HepG2 (cell line): ENCODE measurements around the gene TAS2R4. TPM values are rescaled to one million over a fixed set of nuclear protein-coding genes. Genes with fewer than 3 reads are reported as not detected.
A peak's percentile ranks its signal among the peaks of the same experiment; 100 is the strongest.

ENCODE experiments used
- AGO2 ChIP-seq: fragments of 200-400 bp; formaldehyde crosslinking; optimal IDR thresholded peaks from 2 replicates; pipeline ENCODE3; 2017; ENCODE audit warnings: mild to moderate bottlenecking, low read depth, low read length, moderate library complexity
- CREM ChIP-seq, 2 experiments: sonication (generic) in 1 of 2; formaldehyde crosslinking in 1 of 2; IDR thresholded peaks; 2 replicates each; pipeline versions ENCODE4 v1.4.0 to v1.6.1; 2016 to 2020; ENCODE audit warnings: antibody characterized with exemption in 1 of 2, mild to moderate bottlenecking in 1 of 2, missing genetic modification reagents in 1 of 2
- FLYWCH1 ChIP-seq: sonication (generic); formaldehyde crosslinking; IDR thresholded peaks from 2 replicates; pipeline ENCODE4 v1.8.1; 2023; ENCODE audit warnings: mild to moderate bottlenecking, missing genetic modification reagents
- HDAC6 ChIP-seq: fragments of 200-600 bp; sonication (generic); IDR thresholded peaks from 2 replicates; pipeline ENCODE4 v1.7.0; 2017; ENCODE audit warnings: mild to moderate bottlenecking, antibody characterized with exemption, low read length, low read depth
- NFE2 ChIP-seq: sonication (generic); formaldehyde crosslinking; IDR thresholded peaks from 2 replicates; pipeline ENCODE4 v1.4.0; 2020; ENCODE audit warnings: missing genetic modification reagents
- NKX3-1 ChIP-seq: sonication (generic); formaldehyde crosslinking; IDR thresholded peaks from 2 replicates; pipeline ENCODE4 v1.5.0; 2020; ENCODE audit warnings: missing genetic modification reagents
- PCBP1 ChIP-seq: fragments of 200-400 bp; formaldehyde crosslinking; IDR thresholded peaks from 2 replicates; pipeline ENCODE4 v1.6.1; 2017; ENCODE audit warnings: mild to moderate bottlenecking, low read depth, low read length, borderline replicate concordance
- ZEB1 ChIP-seq: IDR thresholded peaks from 2 replicates; pipeline ENCODE4 v1.6.1; 2012; ENCODE audit warnings: mild to moderate bottlenecking, low read depth, inconsistent platforms; ENCODE audit not compliant: insufficient replicate concordance
- ZNF138 ChIP-seq: sonication (generic); formaldehyde crosslinking; IDR thresholded peaks from 2 replicates; pipeline ENCODE4 v1.5.0; 2020; ENCODE audit warnings: mild to moderate bottlenecking, low read depth, missing genetic modification reagents
- ZNF383 ChIP-seq: sonication (generic); formaldehyde crosslinking; IDR thresholded peaks from 2 replicates; pipeline ENCODE4 v1.4.0; 2020; ENCODE audit warnings: missing genetic modification reagents, mild to moderate bottlenecking, borderline replicate concordance
- ZNF557 ChIP-seq: sonication (generic); formaldehyde crosslinking; IDR thresholded peaks from 2 replicates; pipeline ENCODE4 v1.4.0; 2020; ENCODE audit warnings: missing genetic modification reagents
- ZNF672 ChIP-seq: sonication (generic); formaldehyde crosslinking; IDR thresholded peaks from 2 replicates; pipeline ENCODE4 v1.8.1; 2022; ENCODE audit warnings: missing genetic modification reagents
- ZNF678 ChIP-seq: sonication (generic); formaldehyde crosslinking; IDR thresholded peaks from 2 replicates; pipeline ENCODE4 v1.4.0; 2020; ENCODE audit warnings: mild to moderate bottlenecking, missing genetic modification reagents
- ZNF703 ChIP-seq: sonication (generic); formaldehyde crosslinking; IDR thresholded peaks from 2 replicates; pipeline ENCODE4 v1.5.1; 2020; ENCODE audit warnings: missing genetic modification reagents, mild to moderate bottlenecking, moderate library complexity, borderline replicate concordance
- ZNF776 ChIP-seq: sonication (generic); formaldehyde crosslinking; IDR thresholded peaks from 2 replicates; pipeline ENCODE4 v1.4.0; 2020; ENCODE audit warnings: mild to moderate bottlenecking, missing genetic modification reagents
- polyA plus RNA-seq, 8 experiments: library from polyadenylated mRNA; depleted of rRNA in 3 of 8; stranded (reverse) in 7 of 8; unstranded in 1 of 8; fragments of >200 nt; fragmentation: Illumina TruSeq in 4 of 8; extraction: Trizol in 4 of 8; gene quantifications; 2 replicates each; pipeline versions ENCODE4 v1.2.1 to v1.2.3, GENCODE V29; 2011 to 2016; ENCODE audit warnings: low read depth in 4 of 8, missing spikeins in 1 of 8, mixed read lengths in 1 of 8; ENCODE audit not compliant: insufficient read depth in 1 of 8
- total RNA-seq, 5 experiments: library from RNA; depleted of rRNA; stranded (reverse); fragments of >200 nt; fragmentation: Illumina TruSeq; extraction: Trizol; gene quantifications; 2 replicates each; pipeline ENCODE4 v1.2.3, GENCODE V29; 2016; ENCODE audit warnings: low read depth in 1 of 5
- TF ChIP-seq, protein P1 (sequence below): sonication (generic); formaldehyde crosslinking; IDR thresholded peaks from 2 replicates; pipeline ENCODE4 v1.5.1; 2020; ENCODE audit warnings: missing genetic modification reagents, mild to moderate bottlenecking, borderline replicate concordance
- TF ChIP-seq, protein P2 (sequence below): sonication (generic); formaldehyde crosslinking; IDR thresholded peaks from 2 replicates; pipeline ENCODE4 v1.5.1; 2020; ENCODE audit warnings: missing genetic modification reagents, mild to moderate bottlenecking, borderline replicate concordance
- TF ChIP-seq, protein P3 (sequence below): IDR thresholded peaks from 2 replicates; pipeline ENCODE4 v1.6.1; 2016; ENCODE audit warnings: low read depth, missing genetic modification reagents, missing compliant biosample characterization
- TF ChIP-seq, protein P4 (sequence below): sonication (generic); formaldehyde crosslinking; IDR thresholded peaks from 2 replicates; pipeline ENCODE4 v1.4.0; 2020; ENCODE audit warnings: missing genetic modification reagents, borderline replicate concordance

The TAS2R4 gene
- total and polyA plus RNA-seq, 2 of the 13 experiments (the other 11 are each of a cell fraction or from before 2014, with no cell fraction given): 0.71 to 0.80 TPM

DNA sequence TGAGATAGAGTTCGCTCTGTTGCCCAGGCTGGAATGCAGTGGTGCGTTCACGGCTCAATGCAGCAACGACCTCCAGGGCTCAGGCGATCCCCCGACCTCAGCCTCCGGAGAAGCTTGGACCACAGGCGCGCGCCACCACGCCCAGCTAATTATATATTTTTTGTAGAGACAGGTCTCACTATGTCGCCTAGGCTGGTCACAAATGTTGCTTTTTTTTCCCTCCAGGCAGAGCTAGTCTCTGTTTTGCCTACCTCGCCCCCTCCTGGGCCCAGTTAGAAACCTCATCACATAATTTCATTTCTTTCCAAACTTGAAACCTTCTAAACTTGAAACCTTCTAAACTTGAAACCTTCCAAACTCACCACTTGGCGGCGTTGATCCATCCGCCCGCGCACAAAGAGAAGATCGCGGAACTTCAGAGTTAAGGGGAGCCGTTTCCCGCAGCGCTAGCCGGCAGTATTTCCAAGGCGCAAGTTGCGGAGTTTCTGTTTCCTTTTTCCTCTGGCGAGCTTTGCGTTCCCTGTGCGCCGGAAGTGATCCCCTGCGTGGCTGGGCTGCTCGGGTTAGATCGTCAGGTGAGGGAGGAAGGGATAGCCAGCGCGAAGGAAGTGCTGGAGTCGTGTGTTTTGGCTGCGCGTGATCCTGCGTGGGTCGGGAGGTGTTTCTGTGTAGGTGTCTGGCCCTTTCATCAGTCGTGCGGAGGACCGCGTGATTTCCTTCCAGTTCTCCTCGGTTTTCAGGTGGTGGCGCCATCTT is 38.5 kb upstream of the TAS2R4 start, which contains the start of gene SSBP1 (continued):
- TF ChIP-seq, protein P1, sequence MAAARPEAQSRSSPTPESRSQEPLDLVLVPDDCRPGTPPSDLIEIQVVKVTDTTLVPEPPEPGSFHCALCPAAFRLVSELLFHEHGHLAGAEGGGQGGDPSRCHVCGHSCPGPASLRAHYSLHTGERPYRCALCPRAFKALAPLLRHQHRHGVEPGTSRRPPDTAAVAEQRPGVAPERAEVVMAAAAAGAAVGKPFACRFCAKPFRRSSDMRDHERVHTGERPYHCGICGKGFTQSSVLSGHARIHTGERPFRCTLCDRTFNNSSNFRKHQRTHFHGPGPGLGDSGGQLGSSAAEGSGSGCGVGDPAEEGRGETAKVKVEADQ (CRISPR knock-in tag): peak; percentile 70; the same call in 1 of the 2 replicates
- TF ChIP-seq ZNF703 (CRISPR knock-in tag) (no peak), CREM (IDR thresholded peaks at IDR 0.05) (peak; percentile 96), CREM (CRISPR knock-in tag; IDR thresholded peaks at IDR 0.05) (peak; percentile 50; the same call in 1 of the 2 replicates), ZNF776 (CRISPR knock-in tag) (peak; percentile 81), NFE2 (CRISPR knock-in tag) (no peak), HDAC6 (no peak), NKX3-1 (CRISPR knock-in tag) (peak; percentile 35; the same call in 1 of the 2 replicates), ZNF557 (CRISPR knock-in tag) (peak; percentile 96), ZNF678 (CRISPR knock-in tag) (peak; percentile 64; the same call in 1 of the 2 replicates), ZNF672 (CRISPR knock-in tag) (no peak), FLYWCH1 (CRISPR knock-in tag) (no peak), ZEB1 (peak; percentile 94), AGO2 (no peak), ZNF383 (CRISPR knock-in tag) (0 out of 2 replicates have a peak, but pooled peaks have one; percentile 66), ZNF138 (CRISPR knock-in tag) (no peak), PCBP1 (0 out of 2 replicates have a peak, but pooled peaks have one; percentile 25)
- TF ChIP-seq, protein P2, sequence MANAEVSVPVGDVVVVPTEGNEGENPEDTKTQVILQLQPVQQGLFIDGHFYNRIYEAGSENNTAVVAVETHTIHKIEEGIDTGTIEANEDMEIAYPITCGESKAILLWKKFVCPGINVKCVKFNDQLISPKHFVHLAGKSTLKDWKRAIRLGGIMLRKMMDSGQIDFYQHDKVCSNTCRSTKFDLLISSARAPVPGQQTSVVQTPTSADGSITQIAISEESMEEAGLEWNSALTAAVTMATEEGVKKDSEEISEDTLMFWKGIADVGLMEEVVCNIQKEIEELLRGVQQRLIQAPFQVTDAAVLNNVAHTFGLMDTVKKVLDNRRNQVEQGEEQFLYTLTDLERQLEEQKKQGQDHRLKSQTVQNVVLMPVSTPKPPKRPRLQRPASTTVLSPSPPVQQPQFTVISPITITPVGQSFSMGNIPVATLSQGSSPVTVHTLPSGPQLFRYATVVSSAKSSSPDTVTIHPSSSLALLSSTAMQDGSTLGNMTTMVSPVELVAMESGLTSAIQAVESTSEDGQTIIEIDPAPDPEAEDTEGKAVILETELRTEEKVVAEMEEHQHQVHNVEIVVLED (CRISPR knock-in tag): peak; percentile 95
- TF ChIP-seq, protein P3, sequence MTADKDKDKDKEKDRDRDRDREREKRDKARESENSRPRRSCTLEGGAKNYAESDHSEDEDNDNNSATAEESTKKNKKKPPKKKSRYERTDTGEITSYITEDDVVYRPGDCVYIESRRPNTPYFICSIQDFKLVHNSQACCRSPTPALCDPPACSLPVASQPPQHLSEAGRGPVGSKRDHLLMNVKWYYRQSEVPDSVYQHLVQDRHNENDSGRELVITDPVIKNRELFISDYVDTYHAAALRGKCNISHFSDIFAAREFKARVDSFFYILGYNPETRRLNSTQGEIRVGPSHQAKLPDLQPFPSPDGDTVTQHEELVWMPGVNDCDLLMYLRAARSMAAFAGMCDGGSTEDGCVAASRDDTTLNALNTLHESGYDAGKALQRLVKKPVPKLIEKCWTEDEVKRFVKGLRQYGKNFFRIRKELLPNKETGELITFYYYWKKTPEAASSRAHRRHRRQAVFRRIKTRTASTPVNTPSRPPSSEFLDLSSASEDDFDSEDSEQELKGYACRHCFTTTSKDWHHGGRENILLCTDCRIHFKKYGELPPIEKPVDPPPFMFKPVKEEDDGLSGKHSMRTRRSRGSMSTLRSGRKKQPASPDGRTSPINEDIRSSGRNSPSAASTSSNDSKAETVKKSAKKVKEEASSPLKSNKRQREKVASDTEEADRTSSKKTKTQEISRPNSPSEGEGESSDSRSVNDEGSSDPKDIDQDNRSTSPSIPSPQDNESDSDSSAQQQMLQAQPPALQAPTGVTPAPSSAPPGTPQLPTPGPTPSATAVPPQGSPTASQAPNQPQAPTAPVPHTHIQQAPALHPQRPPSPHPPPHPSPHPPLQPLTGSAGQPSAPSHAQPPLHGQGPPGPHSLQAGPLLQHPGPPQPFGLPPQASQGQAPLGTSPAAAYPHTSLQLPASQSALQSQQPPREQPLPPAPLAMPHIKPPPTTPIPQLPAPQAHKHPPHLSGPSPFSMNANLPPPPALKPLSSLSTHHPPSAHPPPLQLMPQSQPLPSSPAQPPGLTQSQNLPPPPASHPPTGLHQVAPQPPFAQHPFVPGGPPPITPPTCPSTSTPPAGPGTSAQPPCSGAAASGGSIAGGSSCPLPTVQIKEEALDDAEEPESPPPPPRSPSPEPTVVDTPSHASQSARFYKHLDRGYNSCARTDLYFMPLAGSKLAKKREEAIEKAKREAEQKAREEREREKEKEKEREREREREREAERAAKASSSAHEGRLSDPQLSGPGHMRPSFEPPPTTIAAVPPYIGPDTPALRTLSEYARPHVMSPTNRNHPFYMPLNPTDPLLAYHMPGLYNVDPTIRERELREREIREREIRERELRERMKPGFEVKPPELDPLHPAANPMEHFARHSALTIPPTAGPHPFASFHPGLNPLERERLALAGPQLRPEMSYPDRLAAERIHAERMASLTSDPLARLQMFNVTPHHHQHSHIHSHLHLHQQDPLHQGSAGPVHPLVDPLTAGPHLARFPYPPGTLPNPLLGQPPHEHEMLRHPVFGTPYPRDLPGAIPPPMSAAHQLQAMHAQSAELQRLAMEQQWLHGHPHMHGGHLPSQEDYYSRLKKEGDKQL (CRISPR knock-in tag): 0 out of 2 replicates have a peak, but pooled peaks have one; percentile 37
- TF ChIP-seq, protein P4, sequence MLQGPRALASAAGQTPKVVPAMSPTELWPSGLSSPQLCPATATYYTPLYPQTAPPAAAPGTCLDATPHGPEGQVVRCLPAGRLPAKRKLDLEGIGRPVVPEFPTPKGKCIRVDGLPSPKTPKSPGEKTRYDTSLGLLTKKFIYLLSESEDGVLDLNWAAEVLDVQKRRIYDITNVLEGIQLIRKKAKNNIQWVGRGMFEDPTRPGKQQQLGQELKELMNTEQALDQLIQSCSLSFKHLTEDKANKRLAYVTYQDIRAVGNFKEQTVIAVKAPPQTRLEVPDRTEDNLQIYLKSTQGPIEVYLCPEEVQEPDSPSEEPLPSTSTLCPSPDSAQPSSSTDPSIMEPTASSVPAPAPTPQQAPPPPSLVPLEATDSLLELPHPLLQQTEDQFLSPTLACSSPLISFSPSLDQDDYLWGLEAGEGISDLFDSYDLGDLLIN: no peak
